Activated T-helper 1 cell treated with anti-CD3 and anti-CD28 coated beads, Interleukin-12 subunit alpha, Interleukin-12 subunit beta, Interleukin-2, Interleukin-4 antibody, amounts not matched to agents 30 ng/mL and 10 ng/mL and 1 ng/mL, durations not matched to agents 14 hours and 24 hours and 36 hours (primary cell): ENCODE measurements around the gene TRIM10. TPM values are rescaled to one million over a fixed set of nuclear protein-coding genes. Genes with fewer than 3 reads are reported as not detected.
"Not testable (repeated sequence)": the region's sequence is repeated elsewhere in the genome, so short reads cannot be mapped to it uniquely, and the experiment has no call there.

Source experiments
- DNase-seq: peaks from one replicate; pipeline ENCODE4 v3.0.0; 2021; ENCODE audit warnings: low spot score
- H3K27ac Mint-ChIP-seq: one replicate; pipeline ENCODE4 v1.8.0; 2021; ENCODE audit warnings: mild to moderate bottlenecking, mixed read lengths
- H3K27me3 Mint-ChIP-seq: one replicate; pipeline ENCODE4 v1.8.0; 2022; ENCODE audit warnings: mild to moderate bottlenecking, moderate library complexity, mixed read lengths; ENCODE audit not compliant: insufficient read depth
- H3K36me3 Mint-ChIP-seq: one replicate; pipeline ENCODE4 v1.8.0; 2021; ENCODE audit warnings: low read depth, mixed read lengths
- H3K4me1 Mint-ChIP-seq: one replicate; pipeline ENCODE4 v1.8.0; 2021; ENCODE audit warnings: low read depth, mixed read lengths
- H3K4me3 Mint-ChIP-seq: one replicate; pipeline ENCODE4 v1.8.0; 2021; ENCODE audit warnings: mild to moderate bottlenecking, moderate library complexity, mixed read lengths
- H3K9me3 Mint-ChIP-seq: one replicate; pipeline ENCODE4 v1.8.0; 2021; ENCODE audit warnings: mixed read lengths
- intact Hi-C: fragments of 100-400 bp; cut with micrococcal nuclease; formaldehyde crosslinking; loops from one replicate; pipeline ENCODE4 v1.15.1; 2024
- total RNA-seq: library from RNA; stranded (reverse); gene quantifications from 2 replicates; pipeline ENCODE4 v1.2.3, GENCODE V29; 2022

Gene TRIM10
- total RNA-seq, 1 donor from 2014 or later: 0.08 TPM

GRCh38 chr6:30168741-30169140 is 7.7 kb upstream of the TRIM10 start:
- Mint-ChIP-seq H3K36me3 (peaks cover 4% of the 10 kb centered on the region), H3K27ac (no peak overlapping the region), H3K9me3 (peaks cover 3% of the 10 kb centered on the region), H3K4me1 (peaks cover 57% of the 10 kb centered on the region), H3K4me3 (no peak overlapping the region), H3K27me3 (peaks cover 35% of the 10 kb centered on the region)
- no peak for DNase-seq
- intact Hi-C loops: loop anchor here (1.0 kb wide), 1 partner anchor 45 kb away; the partner anchor contains the start of gene TRIM26

DNA sequence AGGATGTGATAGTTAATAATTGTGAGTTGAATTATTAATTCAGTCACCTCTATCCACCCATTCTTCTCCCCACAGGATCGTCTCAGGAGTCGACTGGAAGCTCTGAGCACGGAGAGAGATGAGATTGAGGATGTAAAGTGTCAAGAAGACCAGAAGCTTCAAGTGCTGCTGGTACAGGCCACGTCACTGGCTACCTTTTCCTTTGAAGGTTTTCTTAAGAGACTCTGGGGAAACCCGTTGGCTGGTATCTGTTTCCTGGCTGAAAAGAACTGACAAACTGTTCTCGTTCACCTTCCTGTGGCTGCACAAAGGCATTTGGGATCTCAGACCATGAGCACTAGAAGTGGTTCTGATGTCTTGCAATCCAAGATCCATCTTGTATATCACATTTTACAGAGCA is 6.1 kb upstream of the TRIM10 start:
- peaks cover 4% of the 10 kb centered on the region for H3K36me3 Mint-ChIP-seq
- H3K9me3 Mint-ChIP-seq: peaks cover 3% of the 10 kb centered on the region
- peaks cover 24% of the 10 kb centered on the region for H3K27me3 Mint-ChIP-seq
- peak overlapping the region; percentile 37 for H3K27ac Mint-ChIP-seq
- DNase-seq: peak; percentile 51
- H3K4me1 Mint-ChIP-seq: peaks cover 71% of the 10 kb centered on the region
- H3K4me3 Mint-ChIP-seq: peak overlapping the region; percentile 40
- intact Hi-C loops: no loop called here

DNA sequence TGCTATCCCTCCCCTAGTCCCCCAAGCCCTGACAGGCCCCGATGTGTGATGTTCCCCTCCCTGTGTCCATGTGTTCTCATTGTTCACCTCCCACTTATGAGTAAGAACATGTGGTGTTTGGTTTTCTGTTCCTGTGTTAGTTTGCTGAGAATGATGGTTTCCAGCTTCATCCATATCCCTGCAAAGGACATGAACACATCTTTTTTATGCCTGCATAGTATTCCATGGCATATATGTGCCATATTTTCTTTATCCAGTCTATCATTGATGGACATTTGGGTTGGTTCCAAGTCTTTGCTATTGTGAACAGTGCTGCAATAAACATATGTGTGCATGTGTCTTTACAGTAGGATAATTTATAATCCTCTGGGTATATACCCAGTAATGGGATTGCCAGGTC is 4.2 kb upstream of the TRIM10 start:
- not testable (repeated sequence) for H3K27me3 Mint-ChIP-seq, H3K4me3 Mint-ChIP-seq, H3K9me3 Mint-ChIP-seq

DNA sequence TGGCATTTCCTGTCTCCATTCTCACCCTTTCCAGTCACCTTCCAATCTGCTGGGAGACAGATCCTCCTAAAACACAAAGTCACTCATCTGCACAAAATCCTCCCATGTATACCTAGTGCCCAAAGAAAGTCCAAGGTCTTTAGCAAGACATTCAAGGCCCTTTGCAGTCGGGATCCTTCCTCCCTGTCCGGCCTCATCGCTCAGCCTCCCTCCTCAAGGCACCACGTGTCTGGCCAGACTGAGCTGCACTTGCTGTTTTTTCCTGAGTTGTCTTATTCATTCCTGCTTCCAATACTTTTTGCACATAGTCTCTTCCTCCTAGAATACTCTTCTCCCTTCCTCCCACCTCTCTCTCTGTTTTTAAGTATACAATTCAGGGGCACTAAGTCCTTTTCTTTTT is 3.7 kb upstream of the TRIM10 start:
- intact Hi-C loops: no loop called here
- DNase-seq: no peak
- Mint-ChIP-seq H3K27ac (peak overlapping the region; percentile 32), H3K9me3 (peaks cover 3% of the 10 kb centered on the region), H3K27me3 (peaks cover 6% of the 10 kb centered on the region), H3K36me3 (peaks cover 2% of the 10 kb centered on the region), H3K4me3 (peak overlapping the region; percentile 23), H3K4me1 (peaks cover 71% of the 10 kb centered on the region)

More for the DNA sequence above, 4.2 kb upstream of the TRIM10 start:
- H3K4me1 Mint-ChIP-seq: peaks cover 71% of the 10 kb centered on the region
- intact Hi-C loops, H3K27ac Mint-ChIP-seq, DNase-seq, H3K36me3 Mint-ChIP-seq: not testable (repeated sequence)

GRCh38 chr6:30163918-30164654 is 3.1 kb upstream of the TRIM10 start:
- DNase-seq: no peak
- Mint-ChIP-seq H3K27me3 (peaks cover 4% of the 10 kb centered on the region), H3K4me3 (peak overlapping the region; percentile 23), H3K27ac (peak overlapping the region; percentile 32), H3K9me3 (peaks cover 3% of the 10 kb centered on the region), H3K4me1 (peaks cover 72% of the 10 kb centered on the region), H3K36me3 (peaks cover 2% of the 10 kb centered on the region)
- intact Hi-C loops: no loop called here

GRCh38 chr6:30163090-30163917 is 2.3 kb upstream of the TRIM10 start, which contains the start of gene TRIM15:
Gene TRIM15 (plus strand): TSS chr6:30163546. CDS start chr6:30163685, 139 bp downstream.
- peaks cover 72% of the 10 kb centered on the region for H3K4me1 Mint-ChIP-seq
- H3K4me3 Mint-ChIP-seq: peak within 1 kb of the TSS; percentile 23
- peaks cover 2% of the 10 kb centered on the region for H3K36me3 Mint-ChIP-seq
- intact Hi-C loops: no loop called here
- H3K9me3 Mint-ChIP-seq: peaks cover 3% of the 10 kb centered on the region
- peak within 1 kb of the TSS; percentile 63 for H3K27ac Mint-ChIP-seq
- DNase-seq: peak; percentile 48
- H3K27me3 Mint-ChIP-seq: peaks cover 3% of the 10 kb centered on the region

GRCh38 chr6:30162265-30163089 is 1.5 kb upstream of the TRIM10 start:
- Mint-ChIP-seq H3K4me1 (peaks cover 70% of the 10 kb centered on the region), H3K9me3 (peaks cover 3% of the 10 kb centered on the region), H3K27me3 (no peaks in the 10 kb centered on the region), H3K4me3 (peak overlapping the region; percentile 23), H3K36me3 (no peaks in the 10 kb centered on the region), H3K27ac (peak overlapping the region; percentile 37)
- intact Hi-C loops: no loop called here
- no peak for DNase-seq

- DNase-seq: no peak
- no peaks in the 10 kb centered on the region for H3K36me3 Mint-ChIP-seq
- peaks cover 3% of the 10 kb centered on the region for H3K9me3 Mint-ChIP-seq
- H3K4me1 Mint-ChIP-seq: peaks cover 55% of the 10 kb centered on the region
- no peaks in the 10 kb centered on the region for H3K27me3 Mint-ChIP-seq
- H3K4me3 Mint-ChIP-seq: no peak overlapping the region
- H3K27ac Mint-ChIP-seq: peak overlapping the region; percentile 4
- intact Hi-C loops: no loop called here
These were observed 815 bp downstream of the TRIM10 start for GRCh38 chr6:30160008-30160784.

GRCh38 chr6:30158475-30159040 is 2.5 kb downstream of the TRIM10 start:
- Mint-ChIP-seq H3K9me3 (no peaks in the 10 kb centered on the region), H3K4me1 (peaks cover 39% of the 10 kb centered on the region), H3K36me3 (no peaks in the 10 kb centered on the region), H3K4me3 (no peak overlapping the region), H3K27me3 (peaks cover 3% of the 10 kb centered on the region), H3K27ac (peak overlapping the region; percentile 15)
- intact Hi-C loops: no loop called here
- DNase-seq: no peak

GRCh38 chr6:30157999-30158398 is 3.0 kb downstream of the TRIM10 start:
- Mint-ChIP-seq H3K27me3 (peaks cover 3% of the 10 kb centered on the region), H3K4me3 (no peak overlapping the region), H3K27ac (no peak overlapping the region), H3K4me1 (peaks cover 33% of the 10 kb centered on the region), H3K9me3 (no peaks in the 10 kb centered on the region), H3K36me3 (no peaks in the 10 kb centered on the region)
- intact Hi-C loops: no loop called here
- no peak for DNase-seq

GRCh38 chr6:30157581-30157980 is 3.4 kb downstream of the TRIM10 start:
- H3K27ac Mint-ChIP-seq: no peak overlapping the region
- H3K36me3 Mint-ChIP-seq: no peaks in the 10 kb centered on the region
- peaks cover 33% of the 10 kb centered on the region for H3K4me1 Mint-ChIP-seq
- H3K4me3 Mint-ChIP-seq: no peak overlapping the region
- intact Hi-C loops: no loop called here
- peaks cover 3% of the 10 kb centered on the region for H3K27me3 Mint-ChIP-seq
- DNase-seq: no peak
- no peaks in the 10 kb centered on the region for H3K9me3 Mint-ChIP-seq

GRCh38 chr6:30156774-30157173 is 4.2 kb downstream of the TRIM10 start:
- no peak overlapping the region for H3K4me3 Mint-ChIP-seq
- H3K27me3 Mint-ChIP-seq: peaks cover 3% of the 10 kb centered on the region
- intact Hi-C loops: no loop called here
- H3K4me1 Mint-ChIP-seq: peaks cover 28% of the 10 kb centered on the region
- no peaks in the 10 kb centered on the region for H3K9me3 Mint-ChIP-seq
- H3K27ac Mint-ChIP-seq: no peak overlapping the region
- DNase-seq: no peak
- no peaks in the 10 kb centered on the region for H3K36me3 Mint-ChIP-seq
